ENCODE measurements around the gene HP1BP3. TPM values are rescaled to one million over a fixed set of nuclear protein-coding genes. Genes with fewer than 3 reads are reported as not detected.

The HP1BP3 gene
- total RNA-seq, 2 donors from 2014 or later, result 223 to 244 TPM

DNA sequence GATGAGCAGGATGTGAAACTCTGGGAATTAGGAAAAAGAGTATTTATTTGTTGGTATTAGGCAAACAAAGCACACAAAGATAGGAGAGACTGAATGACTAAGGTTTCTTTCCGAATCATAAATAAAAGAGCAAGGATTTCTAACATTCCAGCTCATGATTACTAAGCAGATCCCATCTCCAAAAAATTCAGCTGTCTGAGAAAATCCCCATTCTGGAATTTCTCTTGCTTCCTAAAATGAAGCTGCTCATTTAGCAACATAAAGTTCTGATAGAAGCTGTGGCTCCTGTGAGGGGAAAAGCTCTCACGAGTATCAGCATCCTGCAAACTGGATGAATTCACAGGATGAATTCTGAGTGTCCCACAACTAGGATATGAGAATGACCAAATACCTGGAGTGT, 47.9 kb downstream of the HP1BP3 start:
- no peak overlapping the region for H3K27ac Mint-ChIP-seq
- H3K36me3 Mint-ChIP-seq (ENCODE audit: low read depth), result peaks cover 73% of the 10 kb centered on the region
- ATAC-seq (replicated peaks), result no peak
- no peaks in the 10 kb centered on the region for H3K4me1 Mint-ChIP-seq
- H3K4me3 Mint-ChIP-seq, result no peak overlapping the region
- no peaks in the 10 kb centered on the region for H3K9me3 Mint-ChIP-seq
- no peaks in the 10 kb centered on the region for H3K27me3 Mint-ChIP-seq

DNA sequence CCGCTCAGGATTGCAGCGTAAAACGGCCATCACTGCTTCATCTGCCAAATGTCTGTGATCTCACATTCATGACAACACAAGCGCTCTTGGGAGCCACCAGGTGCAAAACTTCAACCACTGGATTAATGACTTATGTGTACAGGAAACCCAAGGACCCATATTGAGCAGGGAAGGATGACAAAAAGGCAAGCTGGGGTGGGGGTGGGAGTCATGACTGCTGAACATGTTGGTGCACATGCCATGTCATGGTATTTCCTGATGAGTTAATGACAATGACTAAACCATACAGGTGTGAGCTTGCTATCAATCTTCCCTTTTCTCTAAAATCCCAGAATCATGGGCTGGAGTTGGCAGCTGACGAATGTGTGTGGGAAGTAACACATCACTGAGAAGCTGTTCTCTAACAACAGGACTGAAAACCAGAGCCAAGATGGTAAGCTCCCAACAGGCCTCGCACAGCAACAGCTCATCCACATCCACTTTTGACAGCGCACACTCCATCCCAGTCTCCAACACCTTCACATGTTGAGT, 51.5 kb downstream of the HP1BP3 start:
- Mint-ChIP-seq H3K27ac (no peak overlapping the region), H3K9me3 (no peaks in the 10 kb centered on the region), H3K4me3 (no peak overlapping the region), H3K36me3 (ENCODE audit: low read depth) (peaks cover 37% of the 10 kb centered on the region), H3K27me3 (peaks cover 1% of the 10 kb centered on the region), H3K4me1 (peaks cover 6% of the 10 kb centered on the region)
- ATAC-seq (replicated peaks), result no peak

DNA sequence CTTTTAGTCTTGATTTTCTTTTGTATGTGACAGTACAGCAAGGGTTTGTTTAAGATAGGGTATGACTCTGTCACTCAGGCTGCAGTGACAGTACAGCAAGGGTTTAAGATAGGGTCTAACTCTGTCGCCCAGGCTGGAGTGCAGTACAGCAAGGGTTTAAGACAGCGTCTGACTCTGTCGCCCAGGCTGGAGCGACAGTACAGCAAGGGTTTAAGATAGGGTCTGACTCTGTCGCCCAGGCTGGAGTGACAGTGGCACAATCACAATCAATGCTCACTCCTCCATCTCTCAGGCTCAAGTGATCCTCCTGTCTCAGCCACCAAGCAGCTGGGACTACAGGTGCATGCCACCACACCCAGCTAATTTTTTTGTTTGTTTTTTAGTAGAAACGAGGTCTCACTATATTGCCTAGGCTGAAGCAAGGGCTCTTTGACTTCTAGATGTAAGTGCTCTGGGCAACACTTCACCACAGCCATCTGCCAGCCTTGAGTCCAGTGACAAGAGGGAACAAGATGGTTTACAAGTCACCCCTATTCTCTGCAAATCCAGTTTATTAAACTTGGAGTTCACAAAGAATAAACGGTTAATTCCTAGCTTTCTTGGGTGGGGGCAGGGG, 53.6 kb downstream of the HP1BP3 start:
- ATAC-seq (replicated peaks), result no peak
- Mint-ChIP-seq H3K4me1 (peaks cover 9% of the 10 kb centered on the region), H3K27me3 (peaks cover 8% of the 10 kb centered on the region), H3K36me3 (ENCODE audit: low read depth) (peaks cover 15% of the 10 kb centered on the region), H3K27ac (peak overlapping the region; percentile 72), H3K9me3 (no peaks in the 10 kb centered on the region), H3K4me3 (peak overlapping the region; percentile 84)

DNA sequence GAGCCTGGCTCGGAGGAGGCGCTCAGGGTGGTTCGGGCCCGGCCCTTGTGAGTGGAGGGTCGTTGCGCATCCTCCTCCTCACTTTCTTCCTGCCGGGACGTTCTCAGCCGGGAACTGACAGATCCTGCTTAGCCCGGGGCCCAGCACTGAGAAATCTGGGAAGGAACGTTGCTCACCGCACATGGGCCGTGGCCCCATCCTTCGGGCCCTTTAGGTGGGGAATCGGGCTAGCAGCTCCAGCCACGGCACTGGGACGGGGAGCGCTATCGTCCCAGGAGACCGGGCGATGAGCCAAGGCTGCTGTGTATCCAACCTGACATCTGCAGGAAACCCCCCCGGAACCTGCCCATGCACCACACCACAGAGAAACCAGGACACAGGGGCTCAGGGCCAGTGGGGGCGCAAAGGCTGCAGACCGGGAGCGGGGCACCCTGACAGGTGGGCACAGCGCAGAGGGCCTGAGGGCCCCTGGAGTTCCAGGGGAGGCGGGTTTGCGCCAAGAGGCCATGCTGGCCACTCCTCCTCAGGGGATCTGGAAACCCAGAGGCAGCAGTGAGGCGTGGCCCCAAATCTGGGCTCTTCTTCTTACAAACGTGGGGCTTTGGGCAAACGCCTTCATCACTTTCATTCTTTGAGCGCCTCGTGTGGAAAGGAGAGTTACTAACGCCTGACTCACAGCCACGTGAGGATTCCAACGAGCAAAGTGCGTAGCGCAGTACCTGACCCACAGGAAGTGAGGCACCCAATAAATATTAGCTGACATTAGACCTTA, 54.3 kb downstream of the HP1BP3 start, which contains the start of gene SH2D5:
Gene SH2D5 (minus strand): TSS at position 116 of the 772 bp plus-strand sequence. CDS start 4,659 bp downstream, outside the sequence.
- Mint-ChIP-seq H3K27me3 (peaks cover 12% of the 10 kb centered on the region), H3K9me3 (no peaks in the 10 kb centered on the region), H3K27ac (peak within 1 kb of the TSS; percentile 72), H3K36me3 (ENCODE audit: low read depth) (peaks cover 8% of the 10 kb centered on the region), H3K4me3 (peak within 1 kb of the TSS; percentile 84), H3K4me1 (peaks cover 9% of the 10 kb centered on the region)
- ATAC-seq (replicated peaks), result peak; percentile 89

DNA sequence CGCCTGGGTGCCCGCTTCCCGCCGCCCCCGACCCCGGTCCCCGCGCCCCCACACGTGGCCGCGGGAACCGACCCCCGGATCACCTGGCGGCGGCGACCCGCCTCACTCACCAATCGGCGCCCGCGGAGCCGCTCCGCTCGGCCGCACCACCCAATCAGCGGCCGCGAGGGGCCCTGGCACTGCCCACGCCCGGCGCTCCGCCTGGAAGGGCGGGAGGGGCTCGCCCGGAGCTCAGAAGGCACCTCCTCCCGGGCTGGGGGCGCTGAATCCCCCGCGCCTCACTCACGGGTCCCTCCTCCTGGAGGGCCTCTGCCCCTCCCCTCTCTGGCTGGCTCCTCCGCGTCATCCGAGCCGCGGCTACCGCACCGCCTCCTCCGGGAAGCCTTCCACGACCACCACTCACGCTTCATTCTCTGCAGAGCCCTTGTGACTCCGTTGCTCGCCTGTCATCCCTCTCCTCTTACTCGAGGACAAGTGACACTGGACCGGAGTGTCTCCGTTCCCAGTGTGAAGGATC, 55.0 kb downstream of the HP1BP3 start:
- peak overlapping the region; percentile 72 for H3K27ac Mint-ChIP-seq
- H3K27me3 Mint-ChIP-seq, result peaks cover 12% of the 10 kb centered on the region
- ATAC-seq (replicated peaks), result peak; percentile 46
- peaks cover 2% of the 10 kb centered on the region for H3K36me3 Mint-ChIP-seq (ENCODE audit: low read depth)
- H3K4me1 Mint-ChIP-seq, result peaks cover 9% of the 10 kb centered on the region
- peak overlapping the region; percentile 84 for H3K4me3 Mint-ChIP-seq
- H3K9me3 Mint-ChIP-seq, result no peaks in the 10 kb centered on the region

DNA sequence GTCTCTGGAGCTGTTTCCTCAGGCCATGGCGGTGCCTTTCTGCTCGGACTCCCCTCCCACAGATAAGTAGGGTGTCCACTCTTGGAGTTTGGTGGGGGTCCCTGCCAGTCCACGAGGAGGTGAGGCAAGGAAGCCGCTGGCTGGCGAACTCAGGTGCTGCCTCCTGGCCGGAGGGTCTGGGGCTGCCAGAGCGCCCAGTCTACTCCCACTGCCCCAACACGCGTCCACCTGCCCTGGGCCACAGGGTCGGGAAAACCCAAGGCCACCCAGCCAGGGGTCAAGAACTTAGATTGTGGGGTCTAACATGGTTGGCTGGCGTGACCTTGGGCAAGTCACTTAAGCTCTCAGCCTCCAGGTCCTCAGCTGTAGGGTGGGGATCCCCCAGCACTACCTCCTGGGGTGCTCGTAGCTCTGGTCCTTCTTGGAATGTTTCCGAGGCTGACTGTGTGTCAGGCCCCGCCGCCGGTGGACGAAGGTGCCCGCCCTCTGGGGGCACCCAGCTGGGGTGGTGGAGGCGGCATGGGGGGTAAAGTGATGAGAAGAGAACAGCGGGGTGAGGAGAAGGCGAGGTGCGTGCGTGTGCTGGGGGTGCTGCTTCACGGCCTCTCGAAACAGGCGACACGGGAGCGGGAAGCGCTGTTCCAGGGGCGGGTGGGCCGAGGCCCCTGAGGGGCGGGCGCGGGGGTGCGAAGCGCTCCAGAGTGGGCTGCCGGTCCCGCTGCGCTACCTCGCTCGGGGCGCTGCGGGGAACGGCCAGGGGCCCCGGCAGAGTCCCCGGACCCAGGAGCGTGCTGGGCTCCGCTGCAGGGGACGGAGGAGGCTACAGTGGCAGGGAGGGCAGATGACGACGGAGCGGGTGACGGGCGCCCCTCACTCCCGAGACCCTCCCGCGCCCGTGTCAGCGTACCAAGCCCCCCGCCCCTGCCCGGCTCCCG, 55.8 kb downstream of the HP1BP3 start:
- ATAC-seq (replicated peaks), result no peak
- H3K9me3 Mint-ChIP-seq, result no peaks in the 10 kb centered on the region
- no peaks in the 10 kb centered on the region for H3K36me3 Mint-ChIP-seq (ENCODE audit: low read depth)

DNA sequence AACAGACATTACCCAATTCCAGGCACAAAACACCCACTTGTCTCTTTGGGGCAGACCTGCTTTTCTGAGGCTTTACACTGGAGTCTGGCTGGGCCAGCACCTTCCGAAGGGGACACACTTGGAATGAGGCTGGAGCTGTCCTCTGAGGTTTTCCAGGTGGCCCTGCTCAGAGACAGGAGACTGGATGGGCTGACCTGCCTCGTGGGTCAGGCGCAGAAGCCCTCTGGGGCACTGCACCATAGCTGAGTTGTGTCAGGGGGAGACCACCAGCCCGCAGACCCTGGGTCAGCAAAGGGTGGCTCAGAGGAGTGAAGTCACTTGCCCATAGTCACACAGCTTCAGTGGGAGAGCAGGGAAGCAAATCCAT, 56.4 kb downstream of the HP1BP3 start:
- H3K9me3 Mint-ChIP-seq, result no peaks in the 10 kb centered on the region
- H3K4me1 Mint-ChIP-seq, result peaks cover 9% of the 10 kb centered on the region
- peaks cover 12% of the 10 kb centered on the region for H3K27me3 Mint-ChIP-seq
- H3K36me3 Mint-ChIP-seq (ENCODE audit: low read depth), result no peaks in the 10 kb centered on the region
- ATAC-seq (replicated peaks), result no peak
- no peak overlapping the region for H3K27ac Mint-ChIP-seq
- H3K4me3 Mint-ChIP-seq, result peak overlapping the region; percentile 63

More for the DNA sequence above, 55.8 kb downstream of the HP1BP3 start:
- peaks cover 12% of the 10 kb centered on the region for H3K27me3 Mint-ChIP-seq
- H3K4me3 Mint-ChIP-seq, result peak overlapping the region; percentile 63
- peaks cover 9% of the 10 kb centered on the region for H3K4me1 Mint-ChIP-seq
- no peak overlapping the region for H3K27ac Mint-ChIP-seq

DNA sequence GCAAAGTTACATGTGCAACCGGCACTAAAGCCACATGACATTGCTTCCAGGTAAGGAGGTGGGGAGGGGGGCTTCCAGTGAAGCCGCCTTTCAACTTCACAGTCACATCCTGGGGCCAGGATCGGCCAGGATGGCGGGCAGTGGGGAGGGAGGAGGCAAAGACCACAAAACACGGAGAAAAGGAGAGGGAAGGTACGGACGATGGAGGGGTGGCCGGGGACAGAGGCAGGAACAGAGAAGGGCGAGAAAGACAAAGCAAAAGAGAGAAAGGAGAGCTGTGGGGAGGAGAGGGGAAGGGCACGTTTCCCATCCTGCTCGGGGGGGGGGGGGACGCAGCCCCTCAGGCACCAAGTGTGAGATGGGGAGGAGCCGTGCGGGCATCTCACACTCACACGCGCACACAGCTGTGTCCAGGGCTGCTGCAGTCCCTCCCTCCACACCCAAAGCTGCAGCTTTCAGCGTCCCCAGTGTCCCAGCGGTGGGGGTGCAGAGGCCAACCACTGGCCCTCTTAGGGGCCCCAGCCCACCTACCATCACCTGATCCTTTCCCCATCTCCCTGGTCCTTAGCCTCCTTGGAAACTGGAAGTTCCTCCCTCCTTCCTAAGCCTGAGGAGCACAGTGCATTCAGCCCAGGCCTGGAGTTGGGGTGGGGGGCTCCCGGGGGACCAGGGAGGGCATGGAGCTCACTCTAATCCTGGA, 57.0 kb downstream of the HP1BP3 start:
- Mint-ChIP-seq H3K27me3 (peaks cover 12% of the 10 kb centered on the region), H3K36me3 (ENCODE audit: low read depth) (no peaks in the 10 kb centered on the region), H3K27ac (no peak overlapping the region), H3K9me3 (no peaks in the 10 kb centered on the region), H3K4me1 (peaks cover 9% of the 10 kb centered on the region), H3K4me3 (no peak overlapping the region)
- ATAC-seq (replicated peaks), result no peak

DNA sequence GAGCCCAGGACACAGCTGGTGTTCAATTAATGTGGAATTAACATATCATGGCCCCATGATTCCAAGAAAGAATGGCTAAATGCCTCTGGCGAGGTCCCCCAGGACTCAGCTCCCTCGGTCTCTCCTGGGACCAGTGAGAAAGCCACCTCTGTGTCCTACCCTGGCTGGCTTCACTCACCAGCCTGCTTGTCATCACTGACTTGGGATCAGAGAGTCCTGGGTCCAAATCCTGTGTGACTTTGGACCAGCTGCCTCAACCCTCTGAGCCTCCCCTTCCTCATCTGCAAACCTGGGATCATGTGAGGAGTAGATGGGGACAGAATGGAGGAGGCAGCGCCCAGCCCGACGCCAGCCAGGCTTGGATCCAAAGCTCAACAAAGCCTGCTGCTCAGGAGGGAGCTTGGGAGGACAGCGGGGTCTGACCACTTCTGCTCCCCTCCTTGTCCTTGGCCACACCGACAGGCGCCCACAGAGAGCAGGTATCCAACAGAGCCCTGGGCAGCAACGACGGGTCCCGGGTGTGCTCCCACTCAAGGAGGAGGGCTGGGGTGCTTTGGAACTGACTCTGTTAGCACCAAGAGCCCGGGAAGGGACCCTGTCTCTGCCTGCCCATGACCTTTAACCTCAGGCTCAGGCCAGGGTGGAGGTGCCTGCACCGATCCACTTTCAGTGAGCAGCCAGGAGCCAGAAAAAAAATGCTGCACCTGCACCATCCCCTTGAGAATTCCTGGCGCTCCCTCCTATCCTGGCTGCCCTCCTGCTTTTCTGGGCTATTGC, 57.8 kb downstream of the HP1BP3 start:
- no peak for ATAC-seq (replicated peaks)
- no peaks in the 10 kb centered on the region for H3K36me3 Mint-ChIP-seq (ENCODE audit: low read depth)
- no peak overlapping the region for H3K27ac Mint-ChIP-seq
- H3K9me3 Mint-ChIP-seq, result no peaks in the 10 kb centered on the region
- peaks cover 9% of the 10 kb centered on the region for H3K4me1 Mint-ChIP-seq
- H3K27me3 Mint-ChIP-seq, result peaks cover 12% of the 10 kb centered on the region
- H3K4me3 Mint-ChIP-seq, result no peak overlapping the region

DNA sequence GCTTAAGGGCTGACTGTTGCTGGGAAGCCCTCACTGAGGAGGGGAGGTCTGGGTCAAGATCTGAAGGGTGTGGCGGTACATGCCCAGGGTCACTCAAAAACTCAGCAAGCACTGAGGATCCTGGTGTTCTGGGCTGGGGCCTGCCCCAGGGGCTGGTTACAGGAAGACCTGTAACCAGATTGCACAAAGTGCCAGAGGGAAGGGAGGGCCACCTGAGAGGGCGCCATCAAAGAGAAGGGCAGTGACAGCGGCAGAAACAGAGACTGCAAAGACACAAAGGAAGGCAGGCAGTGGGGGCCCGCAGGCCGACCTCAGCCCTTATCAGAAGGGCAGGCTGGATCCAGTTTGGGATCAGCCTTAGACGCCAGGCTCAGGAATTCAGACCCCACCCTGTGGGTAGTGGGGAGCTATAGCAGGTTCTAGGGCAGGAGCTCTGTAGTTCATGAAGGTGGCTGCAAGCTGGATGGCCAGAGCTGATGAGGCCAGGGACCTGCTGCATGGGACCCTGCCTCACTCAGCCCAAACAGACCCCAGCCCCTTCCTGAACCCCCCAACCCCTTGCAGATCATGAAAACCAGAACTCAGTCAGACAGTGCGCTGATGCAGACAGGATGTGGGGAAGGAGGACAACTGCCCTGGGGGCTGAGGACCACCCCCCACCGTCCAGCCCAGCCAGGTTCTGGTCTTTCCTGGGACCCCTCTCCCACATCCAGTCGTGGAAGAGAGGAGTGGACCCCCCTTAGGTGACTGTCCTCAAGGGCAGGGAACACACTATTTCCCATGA, 58.5 kb downstream of the HP1BP3 start:
- Mint-ChIP-seq H3K27ac (no peak overlapping the region), H3K9me3 (no peaks in the 10 kb centered on the region), H3K4me3 (no peak overlapping the region), H3K4me1 (peaks cover 9% of the 10 kb centered on the region), H3K36me3 (ENCODE audit: low read depth) (no peaks in the 10 kb centered on the region), H3K27me3 (peaks cover 12% of the 10 kb centered on the region)
- ATAC-seq (replicated peaks), result no peak

DNA sequence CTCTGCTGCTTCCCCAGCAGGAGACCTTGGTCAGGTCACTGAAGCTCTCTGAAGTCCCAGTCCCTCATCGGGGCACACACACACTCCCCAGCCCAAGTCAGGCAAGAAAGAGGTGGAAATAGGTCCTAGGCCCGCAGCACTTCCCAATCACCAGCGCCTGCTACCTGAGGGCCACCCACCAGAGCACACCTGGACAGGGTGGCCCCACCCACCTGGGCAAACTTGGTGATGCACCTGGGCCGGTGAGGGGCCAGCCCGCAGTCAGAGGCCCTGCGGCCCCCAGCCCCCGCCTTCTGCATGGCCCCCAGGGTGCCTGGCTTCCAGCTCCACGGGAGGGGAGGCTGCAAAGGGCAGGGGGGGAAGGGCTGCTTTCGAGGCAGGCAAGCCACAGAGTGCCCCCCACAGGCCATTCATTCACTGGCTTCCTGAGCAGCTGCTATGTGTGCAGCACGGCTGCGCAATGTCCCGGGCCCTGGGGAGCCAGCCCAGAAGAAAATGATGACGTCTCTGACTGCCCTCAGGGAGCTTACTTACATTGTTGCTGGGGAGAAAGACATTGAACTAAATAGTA, 59.3 kb downstream of the HP1BP3 start:
- Mint-ChIP-seq H3K36me3 (ENCODE audit: low read depth) (no peaks in the 10 kb centered on the region), H3K4me3 (no peak overlapping the region), H3K4me1 (peaks cover 5% of the 10 kb centered on the region), H3K27me3 (peaks cover 12% of the 10 kb centered on the region), H3K27ac (no peak overlapping the region), H3K9me3 (no peaks in the 10 kb centered on the region)
- ATAC-seq (replicated peaks), result no peak

All from activated T-helper 17 cell treated with anti-CD3 and anti-CD28 coated beads, Interleukin-2, amount 50 U/mL, for 72 hours (primary cell).